ENCODE results near the gene SLC18A2. TPM values are rescaled to one million over a fixed set of nuclear protein-coding genes. Genes with fewer than 3 reads are reported as not detected.
"Not testable (repeated sequence)": the region's sequence is repeated elsewhere in the genome, so short reads cannot be mapped to it uniquely, and the experiment has no call there.

SLC18A2 gene
- total RNA-seq, 1 donor from 2014 or later = not detected

DNA sequence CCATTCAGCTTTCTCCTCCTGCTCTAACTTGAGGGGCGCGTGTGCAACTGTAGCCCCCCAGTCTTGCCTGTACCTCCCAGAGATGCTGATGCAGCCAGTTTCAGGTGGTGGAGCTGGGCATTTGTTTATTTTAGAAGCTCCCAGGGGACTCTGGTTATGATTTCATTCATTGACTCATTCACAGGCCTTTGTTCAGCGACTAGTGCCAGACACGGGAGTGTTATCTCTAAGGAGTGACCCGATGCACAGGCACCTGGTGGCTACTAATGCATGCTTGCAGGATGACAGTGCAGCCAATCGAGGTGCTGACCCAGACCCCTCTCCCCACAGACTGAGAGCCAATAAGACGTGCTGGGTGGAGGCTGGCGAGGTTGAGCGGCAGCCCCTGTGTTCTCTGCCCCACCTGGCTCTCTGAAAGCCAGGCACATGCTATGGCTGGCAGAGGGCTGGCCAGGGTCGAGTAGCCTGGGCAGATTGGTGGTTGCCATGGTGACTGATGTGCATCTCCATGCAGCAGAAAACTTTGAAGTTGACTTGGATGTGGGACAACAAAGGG, 19.7 kb upstream of the SLC18A2 start:
- no peak overlapping the region for H3K27ac Mint-ChIP-seq
- intact Hi-C loops (cut with micrococcal nuclease) = no loop called here
- H3K36me3 Mint-ChIP-seq (ENCODE audit: low read depth) = no peaks in the 10 kb centered on the region
- peaks cover 11% of the 10 kb centered on the region for H3K27me3 Mint-ChIP-seq (ENCODE audit: insufficient read depth)
- DNase-seq (ENCODE audit: low spot score) = no peak
- no peaks in the 10 kb centered on the region for H3K4me1 Mint-ChIP-seq (ENCODE audit: low read depth)
- H3K9me3 Mint-ChIP-seq = no peaks in the 10 kb centered on the region
- no peak overlapping the region for H3K4me3 Mint-ChIP-seq

DNA sequence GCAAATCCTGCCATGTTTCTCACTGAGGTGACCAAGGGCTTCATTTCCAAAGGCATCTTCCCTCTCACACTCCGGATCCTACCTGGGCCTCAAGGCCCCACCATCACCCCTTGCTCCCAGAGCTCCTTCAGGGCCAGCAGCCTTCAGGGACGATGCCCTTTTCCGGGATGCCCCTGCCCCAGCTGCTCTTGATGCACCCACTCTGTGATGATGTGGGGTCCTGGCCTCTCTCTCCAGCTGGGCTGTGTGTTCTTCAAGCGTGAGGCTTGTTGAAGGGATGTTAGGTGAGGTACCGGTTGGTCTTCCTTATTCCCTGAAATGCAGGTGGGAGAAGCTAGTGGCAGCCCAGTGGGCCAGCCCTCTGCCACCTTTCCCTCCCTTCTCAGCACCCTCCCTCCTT, 18.4 kb upstream of the SLC18A2 start:
- intact Hi-C loops (cut with micrococcal nuclease) = no loop called here
- H3K4me1 Mint-ChIP-seq (ENCODE audit: low read depth) = no peaks in the 10 kb centered on the region

DNA sequence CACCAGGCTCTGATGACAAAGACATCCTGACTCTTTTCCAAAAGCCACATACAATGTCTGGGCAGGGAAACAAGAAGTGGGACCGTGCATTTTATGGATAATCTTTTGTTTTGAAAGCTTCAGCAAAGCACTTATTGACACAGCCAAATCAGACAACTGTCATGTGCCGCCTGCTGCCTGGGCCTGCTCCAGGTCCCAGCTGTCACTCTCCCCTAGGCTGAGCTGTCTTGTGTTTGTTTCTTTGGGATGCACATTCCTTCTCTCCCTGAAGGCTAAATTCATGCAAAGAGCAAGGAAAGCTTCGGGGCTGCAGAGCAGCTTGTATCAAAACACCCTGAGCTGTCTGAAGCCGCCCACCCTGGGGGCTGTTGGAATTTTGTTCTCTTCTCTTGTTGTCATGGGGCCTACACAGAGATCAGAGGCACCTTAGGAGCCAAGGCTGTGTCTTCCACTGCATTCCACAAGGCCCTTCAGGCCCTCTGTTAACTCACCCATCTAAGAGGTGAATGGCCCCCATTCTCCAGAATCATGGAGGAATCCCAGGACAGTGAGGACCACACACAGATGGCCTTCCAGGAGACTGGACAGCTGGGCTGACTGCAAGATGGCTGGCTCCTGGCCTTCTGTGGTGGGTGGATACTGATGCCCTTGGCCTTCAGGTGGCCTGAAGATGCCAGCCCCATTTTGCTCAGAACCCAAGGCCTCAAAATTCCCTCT, 17.8 kb upstream of the SLC18A2 start:
- intact Hi-C loops (cut with micrococcal nuclease) = no loop called here
- H3K9me3 Mint-ChIP-seq = no peaks in the 10 kb centered on the region
- no peak overlapping the region for H3K4me3 Mint-ChIP-seq
- H3K36me3 Mint-ChIP-seq (ENCODE audit: low read depth) = no peaks in the 10 kb centered on the region
- no peak overlapping the region for H3K27ac Mint-ChIP-seq
- DNase-seq (ENCODE audit: low spot score) = no peak
- no peaks in the 10 kb centered on the region for H3K4me1 Mint-ChIP-seq (ENCODE audit: low read depth)
- H3K27me3 Mint-ChIP-seq (ENCODE audit: insufficient read depth) = peaks cover 9% of the 10 kb centered on the region

More for the DNA sequence above, 18.4 kb upstream of the SLC18A2 start:
- Mint-ChIP-seq H3K4me3 (no peak overlapping the region), H3K36me3 (ENCODE audit: low read depth) (no peaks in the 10 kb centered on the region), H3K9me3 (no peaks in the 10 kb centered on the region), H3K27ac (no peak overlapping the region), H3K27me3 (ENCODE audit: insufficient read depth) (peaks cover 9% of the 10 kb centered on the region)
- no peak for DNase-seq (ENCODE audit: low spot score)

DNA sequence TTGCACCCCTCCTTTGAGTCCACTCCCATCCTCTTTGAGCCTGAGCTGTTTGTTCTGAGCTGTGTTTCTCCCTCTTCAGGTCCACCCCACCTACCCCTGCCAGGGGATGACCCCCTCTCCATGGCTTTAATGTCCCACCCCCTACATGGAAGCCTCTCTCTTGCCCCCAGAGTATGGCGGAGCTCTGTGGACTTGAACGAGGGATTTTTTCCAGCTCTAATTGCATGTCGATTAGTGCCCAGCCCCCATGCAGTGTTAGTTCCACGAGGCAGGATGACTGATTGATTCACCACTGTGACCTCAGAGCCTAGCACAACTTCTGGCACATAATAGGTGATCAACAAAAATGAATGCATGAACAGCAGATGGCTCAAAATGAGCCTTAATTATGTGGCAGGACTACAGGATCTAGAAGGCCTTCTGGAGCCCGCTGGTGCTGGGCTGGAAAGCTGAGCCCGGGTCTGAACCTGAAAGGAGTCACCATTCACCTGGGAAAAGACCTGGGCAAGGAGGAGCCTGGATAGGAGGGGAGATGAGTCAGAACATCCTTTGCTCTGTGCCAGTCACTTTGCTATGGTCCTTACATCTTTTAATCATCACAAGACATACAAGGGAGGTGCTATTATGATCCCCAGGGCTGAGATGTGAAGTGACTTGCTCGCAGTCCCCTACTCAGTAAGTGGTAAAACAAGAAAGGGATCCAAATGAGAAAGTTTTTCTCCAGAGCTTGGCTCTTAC, 17.1 kb upstream of the SLC18A2 start:
- no peak overlapping the region for H3K4me3 Mint-ChIP-seq
- peaks cover 12% of the 10 kb centered on the region for H3K27me3 Mint-ChIP-seq (ENCODE audit: insufficient read depth)
- intact Hi-C loops (cut with micrococcal nuclease) = no loop called here
- no peak for DNase-seq (ENCODE audit: low spot score)
- no peak overlapping the region for H3K27ac Mint-ChIP-seq
- H3K9me3 Mint-ChIP-seq = no peaks in the 10 kb centered on the region
- no peaks in the 10 kb centered on the region for H3K4me1 Mint-ChIP-seq (ENCODE audit: low read depth)
- no peaks in the 10 kb centered on the region for H3K36me3 Mint-ChIP-seq (ENCODE audit: low read depth)

DNA sequence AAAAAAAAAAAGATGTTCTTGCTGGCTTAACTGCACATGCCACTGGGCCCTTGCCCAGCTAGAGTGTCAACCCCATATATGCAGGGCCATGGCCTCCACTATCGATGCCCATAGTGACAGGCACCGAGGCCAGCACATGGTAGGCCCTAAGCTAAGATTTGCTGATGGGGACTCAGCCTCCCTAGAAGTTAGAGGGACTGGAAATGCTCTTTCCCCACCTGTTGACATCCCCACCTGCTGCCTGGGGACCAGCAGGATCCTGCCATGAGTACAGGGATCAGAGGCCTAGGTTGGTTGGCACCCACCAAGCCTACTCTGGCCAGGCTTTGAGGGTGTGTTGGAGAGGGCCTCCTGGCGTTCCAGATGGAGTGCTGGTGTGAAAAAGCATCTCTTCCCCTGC, 16.0 kb upstream of the SLC18A2 start:
- intact Hi-C loops (cut with micrococcal nuclease) = no loop called here
- Mint-ChIP-seq H3K4me1 (ENCODE audit: low read depth) (no peaks in the 10 kb centered on the region), H3K27me3 (ENCODE audit: insufficient read depth) (peaks cover 17% of the 10 kb centered on the region), H3K4me3 (no peak overlapping the region), H3K9me3 (no peaks in the 10 kb centered on the region), H3K36me3 (ENCODE audit: low read depth) (no peaks in the 10 kb centered on the region), H3K27ac (no peak overlapping the region)
- no peak for DNase-seq (ENCODE audit: low spot score)

DNA sequence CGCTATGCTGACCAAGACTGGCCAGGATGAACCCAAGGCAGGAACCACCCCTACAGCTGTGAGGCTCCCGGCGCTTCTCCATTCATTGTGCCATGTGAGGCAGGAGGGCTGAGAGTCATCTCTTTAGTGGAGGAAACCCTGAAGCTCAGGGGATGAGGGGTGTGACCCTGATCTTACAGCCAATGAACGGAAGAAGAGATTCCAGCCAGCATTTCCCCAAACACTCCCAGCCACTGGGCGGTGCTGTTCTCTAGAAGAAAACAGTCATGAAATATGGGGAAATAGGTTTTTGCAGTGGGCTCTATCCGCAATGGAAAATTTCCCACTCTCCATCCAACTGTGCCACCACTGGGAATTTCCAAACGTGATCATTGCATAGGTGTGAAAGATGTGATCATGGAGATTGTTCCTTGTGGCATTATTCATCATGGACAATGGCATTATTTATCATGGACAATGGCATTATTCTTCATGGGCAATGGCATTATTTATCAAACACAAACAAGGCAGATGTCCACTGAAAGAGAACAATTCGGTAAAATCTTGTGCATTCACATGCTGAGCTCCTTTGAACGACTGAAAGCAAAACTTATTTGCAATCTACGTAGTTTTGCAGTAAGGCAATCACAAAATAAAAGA, 14.0 kb upstream of the SLC18A2 start:
- peaks cover 14% of the 10 kb centered on the region for H3K27me3 Mint-ChIP-seq (ENCODE audit: insufficient read depth)
- H3K36me3 Mint-ChIP-seq (ENCODE audit: low read depth) = no peaks in the 10 kb centered on the region
- no peaks in the 10 kb centered on the region for H3K9me3 Mint-ChIP-seq
- H3K4me1 Mint-ChIP-seq (ENCODE audit: low read depth) = no peaks in the 10 kb centered on the region
- no peak for DNase-seq (ENCODE audit: low spot score)
- H3K27ac Mint-ChIP-seq = no peak overlapping the region
- intact Hi-C loops (cut with micrococcal nuclease) = no loop called here
- H3K4me3 Mint-ChIP-seq = no peak overlapping the region

DNA sequence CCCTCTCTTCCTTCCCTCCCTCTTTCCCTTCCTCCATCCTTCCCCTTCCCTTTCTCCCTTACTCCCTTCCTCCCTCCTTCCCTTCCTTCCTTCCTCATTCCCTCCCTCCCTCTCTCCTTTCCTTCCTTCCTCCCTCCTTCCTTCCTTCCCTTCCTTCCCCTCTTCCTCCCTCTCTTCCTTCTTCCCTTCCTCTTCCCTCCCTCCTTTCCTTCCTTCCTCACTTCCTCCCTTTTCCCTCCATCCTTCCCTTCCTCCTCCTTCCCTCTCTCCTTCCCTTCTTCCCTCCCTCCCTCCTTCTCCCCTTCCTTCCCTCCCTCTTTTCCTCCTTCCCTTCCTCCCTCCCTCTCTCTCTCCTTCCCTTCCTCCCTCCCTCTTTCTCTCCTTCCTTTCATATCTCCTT, 12.7 kb upstream of the SLC18A2 start:
- Mint-ChIP-seq H3K4me3 (no peak overlapping the region), H3K4me1 (ENCODE audit: low read depth) (no peaks in the 10 kb centered on the region), H3K9me3 (no peaks in the 10 kb centered on the region), H3K36me3 (ENCODE audit: low read depth) (no peaks in the 10 kb centered on the region), H3K27me3 (ENCODE audit: insufficient read depth) (peaks cover 14% of the 10 kb centered on the region), H3K27ac (no peak overlapping the region)
- no peak for DNase-seq (ENCODE audit: low spot score)
- intact Hi-C loops (cut with micrococcal nuclease) = no loop called here

DNA sequence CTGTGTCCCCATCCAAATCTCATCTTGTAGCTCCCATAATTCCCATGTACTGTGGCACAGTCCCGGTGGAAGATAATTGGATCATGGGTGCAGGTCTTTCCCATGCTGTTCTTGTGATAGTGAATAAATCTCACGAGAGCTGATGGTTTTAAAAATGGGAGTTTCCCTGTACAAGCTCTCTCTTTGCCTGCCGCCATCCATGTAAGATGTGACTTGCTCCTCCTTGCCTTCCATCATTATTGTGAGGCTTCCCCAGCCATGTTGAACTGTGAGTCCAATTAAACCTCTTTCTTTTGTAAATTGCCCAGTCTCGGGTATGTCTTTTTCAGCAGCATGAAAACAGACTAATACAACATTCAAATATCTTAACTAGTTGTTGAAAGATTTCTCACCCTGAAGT, 10.8 kb upstream of the SLC18A2 start:
- H3K4me1 Mint-ChIP-seq (ENCODE audit: low read depth); intact Hi-C loops (cut with micrococcal nuclease); H3K27ac Mint-ChIP-seq: not testable (repeated sequence)

DNA sequence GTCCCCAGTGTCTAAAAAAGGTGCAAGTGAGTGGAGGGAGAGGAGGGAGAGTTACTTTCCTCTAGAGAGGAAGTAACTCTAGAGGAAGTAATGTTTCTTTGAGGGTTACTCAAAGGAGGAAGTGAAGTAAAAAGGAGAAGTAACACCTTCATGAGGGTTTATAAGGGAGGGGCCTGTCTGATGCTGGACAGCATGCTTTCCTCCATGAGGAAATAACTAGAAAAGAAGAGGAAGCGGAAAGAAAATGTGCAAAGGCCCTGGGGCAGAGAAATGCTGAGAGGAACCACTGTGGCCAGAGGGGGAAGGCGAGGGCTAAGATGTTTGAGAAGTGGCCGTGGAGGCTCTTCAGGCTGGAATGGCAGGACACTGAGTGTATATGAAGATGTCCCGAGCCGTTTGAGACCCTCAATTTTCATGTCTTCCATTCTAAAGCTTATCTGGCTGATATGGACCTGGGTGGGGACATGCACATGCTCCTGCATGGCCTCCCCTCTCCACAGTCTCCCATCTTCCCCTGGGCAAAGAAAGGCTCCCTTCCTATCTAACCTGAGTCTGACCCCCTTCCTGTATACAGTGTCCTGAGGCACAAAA, 3.4 kb upstream of the SLC18A2 start:
- H3K4me1 Mint-ChIP-seq (ENCODE audit: low read depth) = peaks cover 4% of the 10 kb centered on the region
- no peak overlapping the region for H3K27ac Mint-ChIP-seq
- DNase-seq (ENCODE audit: low spot score) = no peak
- intact Hi-C loops (cut with micrococcal nuclease) = no loop called here
- peaks cover 34% of the 10 kb centered on the region for H3K27me3 Mint-ChIP-seq (ENCODE audit: insufficient read depth)
- no peaks in the 10 kb centered on the region for H3K36me3 Mint-ChIP-seq (ENCODE audit: low read depth)
- H3K9me3 Mint-ChIP-seq = no peaks in the 10 kb centered on the region
- no peak overlapping the region for H3K4me3 Mint-ChIP-seq

More for the DNA sequence above, 10.8 kb upstream of the SLC18A2 start:
- not testable (repeated sequence) for H3K4me3 Mint-ChIP-seq; H3K36me3 Mint-ChIP-seq (ENCODE audit: low read depth); H3K9me3 Mint-ChIP-seq; DNase-seq (ENCODE audit: low spot score)
- H3K27me3 Mint-ChIP-seq (ENCODE audit: insufficient read depth) = peaks cover 21% of the 10 kb centered on the region

DNA sequence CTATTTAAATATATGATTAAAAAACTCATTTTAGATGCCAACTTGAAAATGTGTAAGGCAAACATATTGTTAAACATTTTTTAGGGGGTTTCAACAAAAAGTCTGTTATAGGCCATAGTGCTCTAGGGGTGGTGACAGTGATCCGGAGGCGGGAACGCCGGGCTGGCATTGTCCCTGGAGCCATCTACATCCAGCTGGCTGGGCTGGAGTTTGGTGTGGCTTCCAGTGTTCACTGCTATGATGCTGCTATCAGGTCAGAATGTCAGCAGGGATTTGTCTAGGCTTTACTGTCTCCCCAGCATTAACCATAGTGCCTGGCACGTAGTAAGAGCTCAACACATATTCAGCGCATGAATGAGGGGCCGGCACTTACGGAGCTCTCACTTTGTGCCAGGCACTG, 1.9 kb upstream of the SLC18A2 start:
- no peak for DNase-seq (ENCODE audit: low spot score)
- Mint-ChIP-seq H3K27me3 (ENCODE audit: insufficient read depth) (peaks cover 40% of the 10 kb centered on the region), H3K4me3 (no peak overlapping the region), H3K36me3 (ENCODE audit: low read depth) (no peaks in the 10 kb centered on the region), H3K4me1 (ENCODE audit: low read depth) (peaks cover 4% of the 10 kb centered on the region), H3K9me3 (no peaks in the 10 kb centered on the region), H3K27ac (no peak overlapping the region)
- intact Hi-C loops (cut with micrococcal nuclease) = no loop called here

DNA sequence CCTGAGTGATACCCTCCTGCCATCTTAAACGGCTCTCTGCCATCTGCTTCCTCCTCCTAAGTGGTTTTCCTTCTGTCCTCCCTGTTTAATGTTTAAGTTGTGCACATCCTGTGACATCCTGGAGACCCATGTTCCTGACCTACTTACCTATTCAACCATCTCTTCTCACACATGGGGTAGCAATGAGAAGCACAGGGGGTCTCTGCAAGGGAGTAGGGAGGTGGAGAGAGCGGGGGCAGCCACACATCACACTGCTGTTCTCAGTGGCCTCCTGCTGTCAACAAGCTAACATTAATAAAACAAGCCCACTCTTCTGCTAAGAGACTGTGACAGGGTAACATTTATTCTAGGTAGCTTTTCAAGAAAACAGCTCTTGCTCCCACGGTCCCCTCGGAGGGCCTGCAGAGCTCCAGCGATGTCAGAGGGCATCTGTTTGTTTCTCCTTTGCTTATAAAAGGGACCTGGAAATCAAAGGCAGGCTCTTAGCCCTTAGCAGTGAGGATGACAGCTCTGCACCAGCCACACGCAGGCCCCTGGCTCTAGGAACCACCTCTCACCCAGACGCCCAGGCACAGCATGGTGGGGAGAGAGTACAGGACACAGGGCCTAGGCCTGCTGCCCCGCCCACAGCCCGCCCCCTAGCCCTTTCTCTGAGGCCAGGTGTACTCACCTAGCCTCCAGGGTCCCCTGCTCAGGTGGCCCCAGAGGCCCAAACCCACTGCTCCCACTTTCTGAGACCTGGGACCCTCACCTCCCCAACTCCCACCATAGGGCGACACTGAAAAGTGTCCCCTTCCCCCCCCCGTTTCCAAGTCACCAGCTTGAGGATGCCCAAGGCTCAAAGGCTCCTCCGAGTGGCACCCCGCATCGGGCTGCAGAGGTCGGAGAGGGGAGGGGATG, 943 bp upstream of the SLC18A2 start:
- no peak for DNase-seq (ENCODE audit: low spot score)
- no peaks in the 10 kb centered on the region for H3K9me3 Mint-ChIP-seq
- no peak overlapping the region for H3K27ac Mint-ChIP-seq
- intact Hi-C loops (cut with micrococcal nuclease) = no loop called here
- no peak overlapping the region for H3K4me3 Mint-ChIP-seq
- H3K36me3 Mint-ChIP-seq (ENCODE audit: low read depth) = no peaks in the 10 kb centered on the region
- H3K27me3 Mint-ChIP-seq (ENCODE audit: insufficient read depth) = peaks cover 39% of the 10 kb centered on the region
- peaks cover 4% of the 10 kb centered on the region for H3K4me1 Mint-ChIP-seq (ENCODE audit: low read depth)

Data from activated T-helper 1 cell treated with anti-CD3 and anti-CD28 coated beads, Interleukin-12 subunit alpha, Interleukin-12 subunit beta, Interleukin-2, Interleukin-4 antibody, amounts not matched to agents 30 ng/mL and 10 ng/mL and 1 ng/mL, durations not matched to agents 14 hours and 24 hours and 36 hours (primary cell).